Measurements from ENCODE around the gene OR2V2. TPM values are rescaled to one million over a fixed set of nuclear protein-coding genes. Genes with fewer than 3 reads are reported as not detected.
A peak's percentile ranks its signal among the peaks of the same experiment; 100 is the strongest.
"Not testable (repeated sequence)": the region's sequence is repeated elsewhere in the genome, so short reads cannot be mapped to it uniquely, and the experiment has no call there.

Gene OR2V2
- total and polyA plus RNA-seq, 2 donors (not counting 1 experiment from before 2014, with no cell fraction given) = not detected

DNA sequence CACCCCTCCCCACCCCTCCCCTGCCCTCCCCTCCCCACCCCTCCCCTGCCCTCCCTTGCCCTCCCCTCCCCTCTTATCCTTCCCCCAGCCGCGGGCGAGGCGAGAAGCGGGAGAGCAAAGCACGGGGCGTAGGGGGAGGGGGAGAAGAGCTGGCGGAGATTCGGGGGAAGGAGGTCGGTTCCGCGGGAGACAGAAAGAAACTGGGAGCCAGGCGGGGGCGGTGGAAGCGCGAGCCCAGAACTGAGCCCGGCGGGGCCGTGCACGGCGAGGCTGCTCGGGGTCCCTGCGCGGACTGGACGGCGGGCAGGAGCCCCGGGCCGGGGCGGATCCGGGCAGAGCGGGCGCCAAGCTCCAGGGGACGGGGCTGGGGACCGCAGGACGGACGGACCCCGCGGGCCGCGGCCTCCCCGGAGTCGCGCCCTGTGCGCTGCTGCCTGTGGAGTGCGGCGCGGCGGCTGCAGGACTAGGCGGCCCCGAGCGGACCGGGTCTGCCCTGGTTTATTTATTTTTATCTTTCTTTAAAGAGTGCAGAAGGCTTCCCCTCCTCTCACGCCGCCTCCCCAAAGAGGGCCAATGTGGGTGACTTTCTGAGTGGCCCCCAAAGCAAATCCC is 46.2 kb upstream of the OR2V2 start:
- H3K9me3 Mint-ChIP-seq (ENCODE audit: insufficient read depth); H3K4me3 ChIP-seq (ENCODE audit: control extremely low read depth in 1 of 5, extremely low read depth in 1 of 5, insufficient read depth in 1 of 5, low read depth in 2 of 5, low read length in 4 of 5); H4K20me1 ChIP-seq (ENCODE audit: control insufficient read depth, insufficient read depth, low read length, poor library complexity, severe bottlenecking); H3K79me2 ChIP-seq (ENCODE audit: control insufficient read depth, insufficient read depth, low read length); H3K4me3 Mint-ChIP-seq; H3K27ac Mint-ChIP-seq; POLR2A ChIA-PET; H3K27ac ChIP-seq (ENCODE audit: low read length in 2 of 2); H3K9ac ChIP-seq (ENCODE audit: low read length); ATAC-seq (ENCODE audit: low read depth); H3K4me2 ChIP-seq (replicated peaks; ENCODE audit: low read depth, low read length, poor library complexity, severe bottlenecking); H3K36me3 ChIP-seq (replicated peaks in 1 of 2; ENCODE audit: control extremely low read depth in 1 of 2, control insufficient read depth in 1 of 2, extremely low read depth in 1 of 2, insufficient read depth in 2 of 2, low read length in 1 of 2); H3K4me1 ChIP-seq (ENCODE audit: control insufficient read depth in 2 of 2, insufficient read depth in 2 of 2, low read length in 2 of 2); H2AFZ ChIP-seq (ENCODE audit: insufficient read depth, low read depth, low read length, poor library complexity, severe bottlenecking); DNase-seq: not testable (repeated sequence)
- Histone ChIP-seq H3K27me3 (replicated peaks in 1 of 4; ENCODE audit: control extremely low read depth in 1 of 4, control insufficient read depth in 3 of 4, insufficient read depth in 4 of 4, low read length in 3 of 4) (peaks cover 0 to 33% (median 14%) of the 10 kb centered on the region in 4 experiments), H3K9me3 (ENCODE audit: control extremely low read depth in 1 of 3, control insufficient read depth in 2 of 3, insufficient read depth in 1 of 3, low read length in 2 of 3) (peaks cover 0 to 22% (median 3%) of the 10 kb centered on the region in 3 donors)
- intact Hi-C loops (cut with micrococcal nuclease) = loop anchor here (10.0 kb wide), 1 partner anchor 54 kb away; no protein-coding TSS in a partner anchor
- no CpG with 5 or more reads among the region's 54 CpGs for WGBS (ENCODE audit: insufficient coverage)
- CTCF ChIA-PET = interaction anchor here (1.1 kb wide), 1 partner anchor 22 kb away, joined by 3 read pairs; no protein-coding TSS in a partner anchor
- H3K27me3 Mint-ChIP-seq = peaks cover 30% of the 10 kb centered on the region
- H3K4me1 Mint-ChIP-seq = peaks cover 28% of the 10 kb centered on the region

DNA sequence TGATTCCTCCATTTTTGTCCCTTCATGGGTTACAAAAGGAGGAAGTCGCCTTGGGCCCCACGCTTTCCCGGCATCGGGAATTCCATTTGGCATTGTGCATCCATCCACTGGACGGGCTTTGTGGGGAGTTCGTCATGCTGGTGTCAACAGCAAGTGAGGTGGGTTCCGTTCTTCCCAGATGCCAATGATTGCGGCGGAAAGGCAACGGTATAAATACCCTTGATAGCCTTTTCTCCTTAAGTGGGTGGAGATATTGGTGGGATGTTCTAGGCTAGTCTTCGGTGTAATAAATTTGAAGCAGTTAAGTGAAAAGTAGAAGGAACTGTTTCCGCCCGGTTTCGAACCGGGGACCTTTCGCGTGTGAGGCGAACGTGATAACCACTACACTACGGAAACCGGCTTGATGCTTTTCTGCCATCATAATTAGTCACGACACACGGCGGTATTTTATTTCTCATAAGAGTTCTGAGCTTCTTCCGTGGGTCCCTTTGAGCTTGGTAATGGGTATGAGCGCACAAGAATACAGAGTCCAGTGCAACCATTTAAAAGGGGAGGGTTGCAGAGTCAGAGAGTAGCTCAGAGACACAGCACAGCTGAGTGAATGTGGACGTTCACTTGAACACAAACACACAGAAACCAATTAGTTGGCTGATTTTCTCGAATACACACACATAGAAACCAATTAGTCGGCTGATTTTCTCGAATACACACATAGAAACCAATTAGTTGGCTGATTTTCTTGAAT is 45.3 kb upstream of the OR2V2 start:
- H3K36me3 ChIP-seq (replicated peaks in 1 of 2; ENCODE audit: control extremely low read depth in 1 of 2, control insufficient read depth in 1 of 2, extremely low read depth in 1 of 2, insufficient read depth in 2 of 2, low read length in 1 of 2); H4K20me1 ChIP-seq (ENCODE audit: control insufficient read depth, insufficient read depth, low read length, poor library complexity, severe bottlenecking); POLR2A ChIA-PET; ATAC-seq (ENCODE audit: low read depth); H3K27ac ChIP-seq (ENCODE audit: low read length in 2 of 2); H3K4me2 ChIP-seq (replicated peaks; ENCODE audit: low read depth, low read length, poor library complexity, severe bottlenecking); CTCF ChIA-PET; DNase-seq; H3K27ac Mint-ChIP-seq; H3K9ac ChIP-seq (ENCODE audit: low read length); H3K4me1 ChIP-seq (ENCODE audit: control insufficient read depth in 2 of 2, insufficient read depth in 2 of 2, low read length in 2 of 2); H3K79me2 ChIP-seq (ENCODE audit: control insufficient read depth, insufficient read depth, low read length); H3K4me3 Mint-ChIP-seq; H3K9me3 Mint-ChIP-seq (ENCODE audit: insufficient read depth); H2AFZ ChIP-seq (ENCODE audit: insufficient read depth, low read depth, low read length, poor library complexity, severe bottlenecking); H3K4me3 ChIP-seq (ENCODE audit: control extremely low read depth in 1 of 5, extremely low read depth in 1 of 5, insufficient read depth in 1 of 5, low read depth in 2 of 5, low read length in 4 of 5): not testable (repeated sequence)
- Histone ChIP-seq H3K27me3 (replicated peaks in 1 of 4; ENCODE audit: control extremely low read depth in 1 of 4, control insufficient read depth in 3 of 4, insufficient read depth in 4 of 4, low read length in 3 of 4) (peaks cover 0 to 40% (median 15%) of the 10 kb centered on the region in 4 experiments), H3K9me3 (ENCODE audit: control extremely low read depth in 1 of 3, control insufficient read depth in 2 of 3, insufficient read depth in 1 of 3, low read length in 2 of 3) (peaks cover 0 to 22% (median 3%) of the 10 kb centered on the region in 3 donors)
- Mint-ChIP-seq H3K4me1 (peaks cover 28% of the 10 kb centered on the region), H3K27me3 (peaks cover 35% of the 10 kb centered on the region)
- WGBS (ENCODE audit: insufficient coverage) = no CpG with 5 or more reads among the region's 30 CpGs
- intact Hi-C loops (cut with micrococcal nuclease) = loop anchor here (10.0 kb wide), 1 partner anchor 53 kb away; no protein-coding TSS in a partner anchor

DNA sequence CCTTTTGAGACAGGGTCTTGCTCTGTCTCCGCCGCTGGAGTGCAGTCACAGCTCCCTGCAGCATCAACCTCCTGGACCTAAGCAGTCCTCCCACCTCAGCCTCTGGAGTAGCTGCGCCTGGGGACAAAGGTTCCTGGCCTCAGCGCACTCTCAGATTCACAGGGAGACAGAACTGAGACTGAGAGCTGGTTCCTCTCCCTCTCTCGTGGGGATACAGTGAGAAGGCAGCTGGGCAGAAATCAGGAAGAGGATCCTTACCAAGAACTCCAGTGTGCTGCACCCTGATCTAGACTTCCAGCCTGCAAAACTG is 43.2 kb upstream of the OR2V2 start:
- H4K20me1 ChIP-seq (ENCODE audit: control insufficient read depth, insufficient read depth, low read length, poor library complexity, severe bottlenecking); H2AFZ ChIP-seq (ENCODE audit: insufficient read depth, low read depth, low read length, poor library complexity, severe bottlenecking); POLR2A ChIA-PET; H3K9me3 Mint-ChIP-seq (ENCODE audit: insufficient read depth); H3K9ac ChIP-seq (ENCODE audit: low read length); ATAC-seq (ENCODE audit: low read depth); H3K27ac ChIP-seq (ENCODE audit: low read length in 2 of 2); H3K36me3 ChIP-seq (replicated peaks in 1 of 2; ENCODE audit: control extremely low read depth in 1 of 2, control insufficient read depth in 1 of 2, extremely low read depth in 1 of 2, insufficient read depth in 2 of 2, low read length in 1 of 2); H3K79me2 ChIP-seq (ENCODE audit: control insufficient read depth, insufficient read depth, low read length); H3K4me3 ChIP-seq (ENCODE audit: control extremely low read depth in 1 of 5, extremely low read depth in 1 of 5, insufficient read depth in 1 of 5, low read depth in 2 of 5, low read length in 4 of 5); H3K4me1 ChIP-seq (ENCODE audit: control insufficient read depth in 2 of 2, insufficient read depth in 2 of 2, low read length in 2 of 2); CTCF ChIA-PET: not testable (repeated sequence)
- WGBS (ENCODE audit: insufficient coverage) = 0% methylated on average over 2 of the region's 5 CpGs
- Mint-ChIP-seq H3K4me3 (peak overlapping the region; percentile 75), H3K27me3 (peaks cover 42% of the 10 kb centered on the region), H3K4me1 (peaks cover 24% of the 10 kb centered on the region), H3K27ac (peak overlapping the region; percentile 80)
- H3K4me2 ChIP-seq (replicated peaks; ENCODE audit: low read depth, low read length, poor library complexity, severe bottlenecking) = peak overlapping the region; percentile 28
- H3K9me3 ChIP-seq (ENCODE audit: control extremely low read depth in 1 of 3, control insufficient read depth in 2 of 3, insufficient read depth in 1 of 3, low read length in 2 of 3) = peaks cover 0 to 16% (median 0%) of the 10 kb centered on the region in 3 donors
- H3K27me3 ChIP-seq (replicated peaks in 1 of 4; ENCODE audit: control extremely low read depth in 1 of 4, control insufficient read depth in 3 of 4, insufficient read depth in 4 of 4, low read length in 3 of 4) = peaks cover 0 to 52% (median 16%) of the 10 kb centered on the region in 4 experiments
- intact Hi-C loops (cut with micrococcal nuclease) = loop anchor here (10.0 kb wide), 1 partner anchor 51 kb away; no protein-coding TSS in a partner anchor
- peak; percentile 28 for DNase-seq

Measured in B cell (primary cell).